Liver (tissue), 9 donors: Measurements from ENCODE around the gene ATP11A. TPM values are rescaled to one million over a fixed set of nuclear protein-coding genes. Genes with fewer than 3 reads are reported as not detected.

ENCODE experiments used
- DNase-seq: peaks from one replicate; pipeline ENCODE4 v3.0.0-alpha.2; 2017; ENCODE audit warnings: low spot score
- H3K27ac ChIP-seq, 2 donors: one replicate each; pipeline ENCODE4 v1.7.0; 2013; ENCODE audit warnings: inconsistent platforms in 2 of 2, low read length in 2 of 2, control low read depth in 1 of 2, low read depth in 1 of 2, mild to moderate bottlenecking in 1 of 2
- H3K27me3 ChIP-seq, 4 donors: one replicate each; pipeline versions ENCODE4 v1.6.1 to v1.7.0; 2013; ENCODE audit warnings: low read length in 3 of 4, inconsistent platforms in 1 of 4, mild to moderate bottlenecking in 1 of 4, moderate library complexity in 1 of 4; ENCODE audit not compliant: control insufficient read depth in 4 of 4, insufficient read depth in 4 of 4
- H3K36me3 ChIP-seq, 4 donors: one replicate each; pipeline versions ENCODE4 v1.6.1 to v1.7.0; 2013; ENCODE audit warnings: low read length in 3 of 4, mild to moderate bottlenecking in 3 of 4, low read depth in 1 of 4, moderate library complexity in 1 of 4; ENCODE audit not compliant: control insufficient read depth in 4 of 4, insufficient read depth in 3 of 4
- H3K4me1 ChIP-seq, 4 donors: one replicate each; pipeline versions ENCODE4 v1.6.1 to v1.7.0; 2013; ENCODE audit warnings: low read length in 3 of 4, mild to moderate bottlenecking in 3 of 4, moderate library complexity in 1 of 4; ENCODE audit not compliant: control insufficient read depth in 4 of 4, insufficient read depth in 4 of 4
- H3K4me3 ChIP-seq, 3 donors: one replicate each; pipeline versions ENCODE4 v1.6.1 to v1.7.0; 2013; ENCODE audit warnings: low read length in 3 of 3, control low read depth in 1 of 3, low read depth in 1 of 3, mild to moderate bottlenecking in 1 of 3
- H3K9ac ChIP-seq, 2 donors: one replicate each; pipeline ENCODE4 v1.7.0; 2013; ENCODE audit warnings: low read length in 2 of 2, mild to moderate bottlenecking in 2 of 2, moderate library complexity in 2 of 2, control low read depth in 1 of 2, low read depth in 1 of 2
- H3K9me3 ChIP-seq, 4 donors: one replicate each; pipeline versions ENCODE4 v1.6.1 to v1.7.0; 2013; ENCODE audit warnings: low read length in 3 of 4; ENCODE audit not compliant: control insufficient read depth in 4 of 4
- ATF3 ChIP-seq: IDR thresholded peaks from 2 replicates; pipeline ENCODE4 v1.6.1; 2016; ENCODE audit warnings: antibody characterized with exemption
- CTCF ChIP-seq: fragments of 150-350 bp; IDR thresholded peaks from 2 replicates; pipeline ENCODE4 v1.5.1; 2017; ENCODE audit warnings: improper control_type of control experiment, low read depth, low read length; ENCODE audit not compliant: missing input control
- EGR1 ChIP-seq, 2 donors: IDR thresholded peaks; 2 replicates each; pipeline ENCODE4 v1.6.1; 2016 to 2018; ENCODE audit warnings: antibody characterized with exemption in 2 of 2, low read depth in 2 of 2
- FOXA1 ChIP-seq: IDR thresholded peaks from 2 replicates; pipeline ENCODE4 v1.6.1; 2016; ENCODE audit warnings: antibody characterized with exemption
- FOXA2 ChIP-seq: IDR thresholded peaks from 2 replicates; pipeline ENCODE4 v1.6.1; 2016; ENCODE audit warnings: antibody characterized with exemption
- GABPA ChIP-seq, 2 donors: IDR thresholded peaks in 1 of 2; conservative IDR thresholded peaks in 1 of 2; 2 replicates each; pipeline ENCODE4 v1.6.1; 2016; ENCODE audit warnings: antibody characterized with exemption in 2 of 2, mild to moderate bottlenecking in 1 of 2, moderate library complexity in 1 of 2
- HNF4A ChIP-seq, 2 donors: conservative IDR thresholded peaks; 2 replicates each; pipeline ENCODE4 v1.6.1; 2016; ENCODE audit warnings: antibody characterized with exemption in 2 of 2, mild to moderate bottlenecking in 2 of 2
- HNF4G ChIP-seq: IDR thresholded peaks from 2 replicates; pipeline ENCODE4 v1.6.1; 2016; ENCODE audit warnings: antibody characterized with exemption
- JUND ChIP-seq, 2 donors: IDR thresholded peaks; 2 replicates each; pipeline ENCODE4 v1.6.1; 2016; ENCODE audit warnings: antibody characterized with exemption in 2 of 2
- MAX ChIP-seq: IDR thresholded peaks from 2 replicates; pipeline ENCODE4 v1.6.1; 2016; ENCODE audit warnings: antibody characterized with exemption
- NR2F2 ChIP-seq: IDR thresholded peaks from 2 replicates; pipeline ENCODE4 v1.6.1; 2016; ENCODE audit warnings: antibody characterized with exemption
- RAD21 ChIP-seq, 2 donors: IDR thresholded peaks; 2 replicates each; pipeline ENCODE4 v1.6.1; 2016; ENCODE audit warnings: antibody characterized with exemption in 2 of 2, mild to moderate bottlenecking in 2 of 2
- REST ChIP-seq: IDR thresholded peaks from 2 replicates; pipeline ENCODE4 v1.6.1; 2016; ENCODE audit warnings: antibody characterized with exemption, mild to moderate bottlenecking
- RXRA ChIP-seq, 2 donors: IDR thresholded peaks; 2 replicates each; pipeline ENCODE4 v1.6.1; 2017 to 2018; ENCODE audit warnings: antibody characterized with exemption in 2 of 2, mild to moderate bottlenecking in 1 of 2
- SP1 ChIP-seq: IDR thresholded peaks from 2 replicates; pipeline ENCODE4 v1.6.1; 2018; ENCODE audit warnings: antibody characterized with exemption, mild to moderate bottlenecking
- TAF1 ChIP-seq: conservative IDR thresholded peaks from 2 replicates; pipeline ENCODE4 v1.6.1; 2016; ENCODE audit warnings: antibody characterized with exemption, mild to moderate bottlenecking
- YY1 ChIP-seq: IDR thresholded peaks from 2 replicates; pipeline ENCODE4 v1.6.1; 2016; ENCODE audit warnings: antibody characterized with exemption, mild to moderate bottlenecking
- ZBTB33 ChIP-seq: IDR thresholded peaks from 2 replicates; pipeline ENCODE4 v1.6.1; 2016; ENCODE audit warnings: antibody characterized with exemption
- WGBS: extraction: QIAGEN DNeasy Blood & Tissue Kit; methylation state at CpG from one replicate; pipeline ENCODE4 v1.1.7; 2013; 5-methylcytosine and 5-hydroxymethylcytosine counted together
- polyA plus RNA-seq, 2 donors: library from polyadenylated mRNA; stranded (reverse) in 1 of 2; unstranded in 1 of 2; fragments of 200-250 nt in 1 of 2; fragments of >200 nt in 1 of 2; fragmentation: Nextera tagmentation in 1 of 2; extraction: Ambion mirVana in 1 of 2; gene quantifications; one replicate each; pipeline versions ENCODE4 v1.2.1 to v1.2.3, GENCODE V29; 2013 to 2015
- total RNA-seq, 2 donors: library from RNA; depleted of rRNA; stranded (reverse); fragments of >200 nt; gene quantifications; one replicate each; pipeline ENCODE4 v1.2.3, GENCODE V29; 2014
- donor health status: healthy.
- donor health status: healthy.
- donor health status: healthy.
- donor health status: healthy.
- donor health status: healthy.

ATP11A gene
- total and polyA plus RNA-seq, 4 donors: 8.7 to 27.9 (median 13.8) TPM

- H3K4me1 ChIP-seq: no peaks in the 10 kb centered on the region
- no peaks in the 10 kb centered on the region for H3K9me3 ChIP-seq
- H3K4me3 ChIP-seq: no peak overlapping the region
- no peak for DNase-seq
- peaks cover 15 to 52% (median 30%) of the 10 kb centered on the region in 4 donors for H3K36me3 ChIP-seq
- no peak overlapping the region for H3K27ac ChIP-seq
- H3K27me3 ChIP-seq: no peaks in the 10 kb centered on the region
- no peak for TF ChIP-seq ATF3
- TF ChIP-seq NR2F2: no peak
- no peak for TF ChIP-seq MAX
- TF ChIP-seq GABPA (IDR thresholded peaks at IDR 0.05 in 1 of 2, conservative IDR thresholded peaks at IDR 0.05 in 1 of 2): no peak
- TF ChIP-seq RXRA (IDR thresholded peaks at IDR 0.05): no peak
- no peak for TF ChIP-seq EGR1 (IDR thresholded peaks at IDR 0.05; ENCODE audit: low read depth in 2 of 2)
- no peak for TF ChIP-seq ZBTB33
- TF ChIP-seq FOXA1: no peak
- TF ChIP-seq FOXA2: no peak
- TF ChIP-seq JUND (IDR thresholded peaks at IDR 0.05): no peak
- TF ChIP-seq HNF4A (conservative IDR thresholded peaks at IDR 0.05): no peak
- TF ChIP-seq HNF4G: no peak
- TF ChIP-seq REST: no peak
- TF ChIP-seq TAF1: no peak
- TF ChIP-seq YY1: no peak
- TF ChIP-seq SP1: no peak
- TF ChIP-seq CTCF: no peak
- TF ChIP-seq RAD21 (IDR thresholded peaks at IDR 0.05): no peak
- WGBS: 95% methylated on average over 13 of the region's 13 CpGs
- no peak overlapping the region for H3K9ac ChIP-seq
These were observed 129.3 kb downstream of the ATP11A start for GRCh38 chr13:112819111-112819510.
